MM.1S (cell line): ENCODE results near the gene CBFA2T2.
"Not testable (repeated sequence)": the region's sequence is repeated elsewhere in the genome, so short reads cannot be mapped to it uniquely, and the experiment has no call there.

Experiments
- CTCF ChIP-seq: fragments of 300-600 bp; sonication (generic); IDR thresholded peaks from 2 replicates; pipeline ENCODE4 v1.5.1; 2016; ENCODE audit warnings: antibody characterized with exemption, low read length, mixed read lengths
- EZH2 ChIP-seq: fragments of 300-600 bp; sonication (generic); optimal IDR thresholded peaks from 2 replicates; pipeline ENCODE3; 2017; ENCODE audit warnings: low read depth, mild to moderate bottlenecking, antibody characterized with exemption, low read length, mixed read lengths

- not testable (repeated sequence) for TF ChIP-seq CTCF, EZH2
Observed at GRCh38 chr20:33573268-33573667, 83.4 kb downstream of the CBFA2T2 start.
